Type B pancreatic cell (in vitro differentiated cells): ENCODE data around the gene RBFOX1. TPM values are rescaled to one million over a fixed set of nuclear protein-coding genes. Genes with fewer than 3 reads are reported as not detected.

ENCODE experiments used
- DNase-seq: peaks from one replicate; pipeline ENCODE4 v3.0.0; 2021; ENCODE audit warnings: mixed read lengths; ENCODE audit not compliant: unreplicated experiment; ENCODE audit errors: extremely low spot score
- H3K27ac Mint-ChIP-seq: 2 replicates; pipeline ENCODE4 v1.8.0; 2021; ENCODE audit warnings: mild to moderate bottlenecking, mixed read lengths
- H3K27me3 Mint-ChIP-seq: 2 replicates; pipeline ENCODE4 v1.8.0; 2021; ENCODE audit warnings: mixed read lengths
- H3K36me3 Mint-ChIP-seq: 2 replicates; pipeline ENCODE4 v1.8.0; 2021; ENCODE audit warnings: mixed read lengths
- H3K4me1 Mint-ChIP-seq: one replicate; pipeline ENCODE4 v1.8.0; 2021; ENCODE audit warnings: mixed read lengths; ENCODE audit not compliant: unreplicated experiment
- H3K4me3 Mint-ChIP-seq: 2 replicates; pipeline ENCODE4 v1.8.0; 2021; ENCODE audit warnings: mild to moderate bottlenecking, mixed read lengths
- H3K9me3 Mint-ChIP-seq: 2 replicates; pipeline ENCODE4 v1.8.0; 2021; ENCODE audit warnings: mixed read lengths
- CTCF ChIP-seq: fragments of 200-600 bp; sonication (generic); conservative IDR thresholded peaks from 2 replicates; pipeline ENCODE4 v1.5.0; 2021; ENCODE audit warnings: antibody characterized with exemption, mild to moderate bottlenecking
- total RNA-seq: library from RNA; stranded (reverse); gene quantifications from 2 replicates; pipeline ENCODE4 v1.2.1, GENCODE V29; 2021; ENCODE audit warnings: low replicate concordance

RBFOX1 gene
- total RNA-seq, 1 donor from 2014 or later, result 21.0 TPM

- no peaks in the 10 kb centered on the region for H3K36me3 Mint-ChIP-seq
- no peak overlapping the region for H3K4me3 Mint-ChIP-seq
- no peak for TF ChIP-seq CTCF
- DNase-seq, result no peak
- H3K9me3 Mint-ChIP-seq, result no peaks in the 10 kb centered on the region
- H3K4me1 Mint-ChIP-seq, result no peaks in the 10 kb centered on the region
- H3K27me3 Mint-ChIP-seq, result peaks cover 3% of the 10 kb centered on the region
- no peak overlapping the region for H3K27ac Mint-ChIP-seq
Measured at GRCh38 chr16:7340938-7341337, 8.3 kb downstream of the RBFOX1 start.

GRCh38 chr16:7342598-7342997 is 10.0 kb downstream of the RBFOX1 start:
- no peak for TF ChIP-seq CTCF

GRCh38 chr16:7343243-7343642 is 10.6 kb downstream of the RBFOX1 start:
- Mint-ChIP-seq H3K27ac (no peak overlapping the region), H3K36me3 (no peaks in the 10 kb centered on the region), H3K27me3 (peaks cover 3% of the 10 kb centered on the region), H3K4me3 (no peak overlapping the region), H3K4me1 (no peaks in the 10 kb centered on the region), H3K9me3 (no peaks in the 10 kb centered on the region)
- DNase-seq, result no peak
- no peak for TF ChIP-seq CTCF

More at GRCh38 chr16:7342598-7342997, 10.0 kb downstream of the RBFOX1 start:
- H3K4me3 Mint-ChIP-seq, result no peak overlapping the region
- no peaks in the 10 kb centered on the region for H3K9me3 Mint-ChIP-seq
- no peak for DNase-seq
- no peaks in the 10 kb centered on the region for H3K4me1 Mint-ChIP-seq
- no peaks in the 10 kb centered on the region for H3K36me3 Mint-ChIP-seq
- no peak overlapping the region for H3K27ac Mint-ChIP-seq
- peaks cover 3% of the 10 kb centered on the region for H3K27me3 Mint-ChIP-seq

GRCh38 chr16:7344830-7345780 is 12.5 kb downstream of the RBFOX1 start:
- peaks cover 4% of the 10 kb centered on the region for H3K27me3 Mint-ChIP-seq
- H3K4me3 Mint-ChIP-seq, result no peak overlapping the region
- no peaks in the 10 kb centered on the region for H3K4me1 Mint-ChIP-seq
- H3K27ac Mint-ChIP-seq, result no peak overlapping the region
- DNase-seq, result no peak
- TF ChIP-seq CTCF, result no peak
- H3K9me3 Mint-ChIP-seq, result no peaks in the 10 kb centered on the region
- no peaks in the 10 kb centered on the region for H3K36me3 Mint-ChIP-seq

GRCh38 chr16:7350806-7351205 is 18.2 kb downstream of the RBFOX1 start:
- TF ChIP-seq CTCF, result no peak
- no peak for DNase-seq
- no peak overlapping the region for H3K27ac Mint-ChIP-seq
- no peaks in the 10 kb centered on the region for H3K9me3 Mint-ChIP-seq
- H3K4me3 Mint-ChIP-seq, result no peak overlapping the region
- no peaks in the 10 kb centered on the region for H3K36me3 Mint-ChIP-seq
- peaks cover 7% of the 10 kb centered on the region for H3K27me3 Mint-ChIP-seq
- H3K4me1 Mint-ChIP-seq, result no peaks in the 10 kb centered on the region
